ENCODE results near the gene PRIM1. TPM values are rescaled to one million over a fixed set of nuclear protein-coding genes. Genes with fewer than 3 reads are reported as not detected.

The PRIM1 gene
- total RNA-seq: 13.0 and 22.5 TPM in 2 replicates

GRCh38 chr12:56751712-56752598 lies at the start of gene PRIM1:
Gene PRIM1 (minus strand): TSS chr12:56752323. CDS start chr12:56752298, 25 bp downstream.

GRCh38 chr12:56724972-56725722 lies 27.0 kb downstream of the PRIM1 start, which contains the start of gene NACA:
Gene NACA (minus strand): TSS chr12:56725299. CDS start chr12:56724521, 778 bp downstream.

GRCh38 chr12:56688129-56688845 lies 63.8 kb downstream of the PRIM1 start, which contains the start of gene PTGES3:
Gene PTGES3 (minus strand): TSS chr12:56688284. CDS start chr12:56687999, 285 bp downstream.

Other genes with a start within 250 kb of the PRIM1 start
- gene RBMS2, start 230.5 kb downstream of the PRIM1 start, total RNA-seq: 11.7 and 20.7 TPM in 2 replicates
- 15.0 and 15.3 TPM in 2 replicates for gene BAZ2A, start 122.0 kb downstream of the PRIM1 start, total RNA-seq
- gene ATP5F1B, start 106.3 kb downstream of the PRIM1 start, total RNA-seq: 567 and 603 TPM in 2 replicates
- gene PTGES3, start 64.0 kb downstream of the PRIM1 start, total RNA-seq: 86.4 and 116 TPM in 2 replicates
- gene NACA, start 27.0 kb downstream of the PRIM1 start, total RNA-seq: 1,167 and 1,292 TPM in 2 replicates
- 0.32 and 0.46 TPM in 2 replicates for gene HSD17B6, start 11.0 kb upstream of the PRIM1 start, total RNA-seq
- not detected in 2 replicates for gene SDR9C7, start 182.1 kb upstream of the PRIM1 start, total RNA-seq
- not detected in 2 replicates for gene RDH16, start 205.3 kb upstream of the PRIM1 start, total RNA-seq

Data from epithelial cell of umbilical artery (primary cell).